ENCODE results near the gene LIPA. TPM values are rescaled to one million over a fixed set of nuclear protein-coding genes. Genes with fewer than 3 reads are reported as not detected.
"Not testable (repeated sequence)": the region's sequence is repeated elsewhere in the genome, so short reads cannot be mapped to it uniquely, and the experiment has no call there.

The LIPA gene
- total RNA-seq, 2 donors from 2014 or later = 52.4 to 71.1 TPM

DNA sequence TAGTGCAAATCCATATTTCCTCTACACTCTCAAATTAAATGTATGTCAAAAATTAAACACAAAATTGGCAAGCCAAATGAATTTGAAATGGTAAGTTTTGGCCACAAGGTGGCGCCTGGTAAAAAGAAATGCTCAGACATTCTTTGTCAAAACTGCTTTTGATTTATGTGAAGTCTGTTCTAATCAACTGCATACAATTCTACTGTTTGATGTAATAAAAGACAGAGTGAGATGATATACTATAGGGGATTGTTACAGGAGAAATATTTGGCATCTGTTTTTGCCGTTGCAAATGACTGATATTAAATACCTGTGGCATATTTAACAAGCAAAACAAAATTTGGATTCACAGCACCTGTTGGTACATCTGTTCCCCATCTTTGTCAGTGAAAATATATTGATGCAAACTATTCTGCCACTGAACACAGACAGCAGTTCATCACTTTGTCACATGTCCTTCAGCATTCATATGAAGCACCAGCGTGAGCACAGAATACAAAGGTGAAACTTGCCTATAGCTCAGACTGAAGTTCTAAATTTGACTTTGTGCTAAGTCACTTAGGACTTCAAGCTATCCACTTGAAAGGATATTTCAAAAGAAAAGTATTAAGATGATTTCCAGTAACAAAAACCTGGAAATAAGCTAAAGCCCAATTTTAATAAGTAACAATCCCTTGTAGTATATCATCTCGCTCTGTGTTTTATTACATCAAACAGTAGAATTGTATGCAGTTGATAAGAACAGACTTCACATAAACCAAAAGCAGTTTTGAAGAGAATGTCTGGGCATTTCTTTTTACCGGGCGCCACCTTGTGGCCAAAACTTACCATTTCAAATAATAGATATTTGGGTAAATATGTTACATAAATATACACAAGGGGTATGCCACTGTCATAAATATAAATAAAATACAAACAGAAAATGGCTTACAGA lies 34.3 kb downstream of the LIPA start:
- intact Hi-C loops (cut with DNase I) = loop anchor here (5.0 to 10.0 kb wide), 2 partner anchors 273 to 380 kb away; no protein-coding TSS in a partner anchor
- DNase-seq (ENCODE audit: low spot score) = no peak

DNA sequence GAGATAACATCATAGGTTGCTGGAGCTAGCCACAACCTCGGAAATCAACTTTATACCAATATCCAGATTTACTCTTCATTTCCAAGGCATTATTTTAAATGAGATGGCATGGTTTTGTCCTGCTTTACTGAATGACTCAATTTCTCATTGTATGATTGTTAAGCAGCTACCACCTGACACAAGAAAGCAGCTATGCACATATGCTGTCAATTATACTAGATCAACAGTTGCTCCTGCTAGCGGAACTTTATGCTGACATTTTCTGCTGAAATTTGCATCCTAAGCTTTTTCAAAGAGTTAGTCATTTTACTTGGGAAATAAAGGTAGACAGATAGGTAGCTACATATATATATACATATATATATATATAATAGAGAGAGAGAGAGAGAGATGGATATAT lies 35.5 kb downstream of the LIPA start:
- no peak for DNase-seq (ENCODE audit: low spot score)
- intact Hi-C loops (cut with DNase I) = loop anchor here (5.0 to 10.0 kb wide), 2 partner anchors 271 to 379 kb away; no protein-coding TSS in a partner anchor

DNA sequence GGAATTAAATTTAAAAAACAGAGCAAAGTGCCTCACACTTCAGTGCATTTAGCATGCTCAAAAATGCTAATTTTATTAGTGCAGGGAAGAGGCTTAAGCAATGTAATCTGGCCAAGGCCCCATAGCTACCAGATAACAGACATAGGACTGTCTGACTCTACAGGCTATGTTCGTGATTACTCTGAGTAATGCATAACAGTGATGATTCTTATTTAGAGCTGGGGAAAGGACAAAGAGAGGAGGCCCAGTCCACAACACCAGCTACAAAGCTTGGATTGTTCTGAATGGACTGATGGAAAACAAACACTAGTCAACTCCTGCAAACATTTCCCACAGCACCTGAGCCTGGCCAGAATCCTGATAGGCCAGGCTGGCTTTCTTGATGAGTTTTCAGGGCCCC lies 36.1 kb downstream of the LIPA start:
- intact Hi-C loops (cut with DNase I) = loop anchor here (5.0 to 10.0 kb wide), 2 partner anchors 271 to 378 kb away; no protein-coding TSS in a partner anchor
- no peak for DNase-seq (ENCODE audit: low spot score)

DNA sequence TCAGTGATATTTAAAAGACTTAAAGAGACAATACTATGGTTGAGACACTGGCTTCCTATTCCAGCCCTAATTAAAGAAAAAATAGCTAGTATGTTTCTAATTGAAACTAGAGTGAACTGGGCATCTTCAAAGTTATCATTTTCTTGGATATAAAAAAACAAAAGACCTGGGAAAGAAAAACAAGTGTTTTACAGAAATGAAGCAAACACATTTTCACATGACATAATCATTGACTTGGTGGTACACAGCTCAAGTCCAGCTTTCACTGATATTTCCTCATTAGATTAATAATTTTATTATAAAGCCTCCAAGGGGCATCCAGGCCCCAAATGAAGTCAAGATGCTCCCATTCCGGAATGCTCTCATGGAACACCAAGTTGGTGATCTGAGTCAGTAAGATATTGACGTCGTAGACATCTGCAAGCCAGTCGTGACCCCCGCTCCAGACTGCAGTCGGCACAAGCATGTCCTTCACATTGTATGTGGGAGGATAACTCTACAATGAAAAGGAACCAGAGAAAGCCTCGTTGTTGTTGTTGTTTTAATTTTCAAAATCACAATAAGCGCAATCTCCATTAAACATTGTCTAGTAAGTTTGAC lies 36.9 kb downstream of the LIPA start:
- intact Hi-C loops (cut with DNase I) = loop anchor here (5.0 to 10.0 kb wide), 3 partner anchors 187 to 377 kb away; no protein-coding TSS in a partner anchor
- no peak for DNase-seq (ENCODE audit: low spot score)

DNA sequence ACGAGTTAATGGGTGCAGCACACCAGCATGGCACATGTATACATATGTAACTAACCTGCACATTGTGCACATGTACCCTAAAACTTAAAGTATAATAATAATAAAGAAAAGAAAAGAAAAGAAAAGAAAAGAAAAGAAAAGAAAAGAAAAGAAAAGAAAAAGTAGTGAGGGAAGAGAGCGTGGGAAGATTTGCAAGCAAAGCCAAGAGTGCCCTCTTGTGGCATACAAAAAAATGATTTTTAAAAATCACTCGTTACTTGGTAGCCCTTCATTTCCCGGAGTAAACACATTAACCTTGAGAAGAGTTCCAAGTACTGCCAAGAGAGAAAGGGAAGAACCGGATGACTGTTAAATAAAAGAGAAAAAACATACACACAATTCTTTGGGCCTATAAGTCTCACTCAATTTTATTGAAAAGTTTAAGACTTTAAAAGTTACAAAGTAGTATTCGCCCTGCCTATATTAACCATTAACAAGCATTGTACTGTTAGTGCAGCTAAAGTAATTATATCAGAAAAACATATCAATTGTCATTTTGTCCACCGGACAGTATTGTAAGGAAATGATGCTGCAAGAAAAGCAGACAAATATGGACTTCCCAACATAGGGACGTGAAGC lies 38.3 kb downstream of the LIPA start:
- DNase-seq (ENCODE audit: low spot score) = no peak
- intact Hi-C loops (cut with DNase I) = loop anchor here (1.0 to 10.0 kb wide), 3 partner anchors 184 to 268 kb away; no protein-coding TSS in a partner anchor

DNA sequence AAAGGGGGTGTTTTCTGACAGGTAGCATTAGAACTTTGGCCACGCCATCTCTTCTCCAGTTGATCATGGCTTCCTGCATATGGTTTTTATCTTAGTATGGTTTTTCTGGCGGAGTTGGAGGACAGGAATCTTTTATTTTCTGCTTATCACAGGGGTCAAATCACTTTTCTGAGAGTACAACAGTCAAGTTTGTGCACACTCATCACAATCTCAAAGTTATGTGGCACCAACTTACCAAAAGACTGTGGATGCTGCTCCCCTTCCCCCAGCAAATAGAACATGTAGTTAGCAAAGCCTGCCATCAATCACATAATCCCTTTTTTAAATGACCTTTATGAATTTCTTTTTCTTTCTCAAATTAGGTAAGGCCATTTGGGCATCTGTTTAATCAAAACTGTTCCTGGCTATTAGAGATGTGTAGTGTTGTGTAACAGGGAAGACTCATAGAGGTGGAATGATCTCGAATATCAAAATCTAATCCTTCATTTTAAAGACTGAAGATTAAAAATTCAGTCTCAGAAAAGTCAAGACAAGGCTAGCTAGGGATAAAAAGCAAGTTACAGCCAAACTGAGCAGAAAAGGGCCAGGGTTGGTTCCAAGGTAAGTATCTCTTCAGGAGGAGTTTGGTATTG lies 40.7 kb downstream of the LIPA start:
- no peak for DNase-seq (ENCODE audit: low spot score)
- intact Hi-C loops (cut with DNase I) = loop anchor here in 1 of 2 donors (5.0 to 10.0 kb wide), 2 partner anchors 184 to 266 kb away; no protein-coding TSS in a partner anchor

DNA sequence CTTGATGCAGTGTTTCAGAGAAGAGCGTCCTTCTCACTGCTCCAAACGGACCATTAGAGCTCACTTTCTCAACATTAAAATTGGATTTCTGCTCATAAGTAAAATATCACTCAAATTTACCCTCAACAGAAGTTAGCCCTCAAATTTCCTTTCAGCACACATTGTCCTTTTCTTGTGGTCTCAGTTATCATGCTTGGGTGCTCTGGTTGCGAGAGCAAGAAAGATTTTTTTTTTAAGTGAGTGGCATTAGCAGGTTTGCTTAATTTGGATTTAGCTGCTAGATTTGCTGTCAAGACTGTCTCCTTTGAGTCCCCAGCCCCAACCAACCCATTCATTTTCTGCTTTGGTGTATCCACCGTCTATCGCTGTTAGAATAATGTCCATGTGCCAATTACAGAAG lies 41.9 kb downstream of the LIPA start:
- intact Hi-C loops (cut with DNase I) = loop anchor here in 1 of 2 donors (5.0 to 10.0 kb wide), 2 partner anchors 182 to 265 kb away; no protein-coding TSS in a partner anchor
- no peak for DNase-seq (ENCODE audit: low spot score)

DNA sequence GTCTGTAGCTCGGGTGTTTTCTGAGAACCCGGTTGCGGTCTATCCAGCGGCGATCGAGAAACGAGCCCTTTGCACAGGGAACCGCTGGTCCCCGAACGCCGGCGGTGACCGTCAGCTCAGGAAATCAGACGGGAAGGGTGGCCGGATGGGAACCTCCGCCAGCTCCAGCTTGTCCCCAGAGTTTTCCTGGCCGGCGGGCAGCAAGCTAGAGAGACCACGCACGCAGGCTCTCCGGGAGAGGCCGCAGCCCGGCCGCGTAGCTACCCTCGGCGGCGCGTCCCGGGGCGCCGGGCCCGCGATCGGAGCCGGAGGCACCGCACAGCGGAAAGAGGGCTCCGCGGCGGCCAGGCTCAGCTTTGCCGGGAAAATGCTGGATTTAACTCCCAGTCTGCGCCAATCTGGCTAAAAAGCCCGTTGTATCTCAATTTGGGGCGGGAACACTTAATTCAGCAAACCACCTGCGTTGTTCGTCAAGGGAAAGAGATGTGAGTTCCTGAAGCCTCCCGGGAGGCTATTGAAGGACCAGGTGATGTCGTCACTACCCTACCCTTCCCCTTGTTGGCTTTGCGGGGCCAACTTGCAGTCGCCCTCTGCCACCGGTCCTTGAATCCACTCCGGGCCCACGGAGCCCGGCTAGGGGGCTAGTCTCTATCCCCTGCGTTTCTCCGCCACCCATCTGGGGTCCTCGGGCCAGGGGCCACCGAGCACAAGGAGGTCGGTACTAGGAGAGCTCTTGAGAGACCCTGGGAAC lies 43.6 kb downstream of the LIPA start:
- intact Hi-C loops (cut with DNase I) = no loop called here

DNA sequence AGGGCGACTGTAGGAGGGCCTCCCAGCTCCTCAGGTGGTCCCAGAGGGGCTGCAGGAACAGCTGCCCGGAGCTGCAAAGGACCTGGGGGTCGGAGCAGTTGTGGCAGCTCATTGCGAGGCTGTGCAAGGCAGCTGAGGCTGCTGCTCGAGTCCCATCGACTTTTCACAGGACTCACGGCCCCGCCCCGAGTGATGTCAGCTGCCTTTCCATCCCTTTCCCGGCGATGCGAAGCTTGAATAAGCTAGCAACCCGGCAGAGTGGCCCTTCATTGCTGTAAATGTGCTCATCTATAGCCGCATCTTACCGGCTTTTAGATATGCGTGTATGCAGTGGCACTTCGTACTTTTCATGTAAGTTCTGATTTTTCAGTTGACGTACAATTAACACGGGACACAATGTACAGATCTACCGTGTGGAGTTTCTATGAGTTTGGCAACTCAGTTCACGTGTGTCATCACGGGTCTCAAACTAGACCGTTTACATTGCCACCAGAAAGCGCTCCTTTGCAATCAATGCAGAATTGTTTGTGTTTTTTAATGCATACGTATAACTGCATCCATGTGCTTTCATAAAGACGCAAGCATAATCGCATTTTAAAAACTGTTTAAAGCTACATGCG lies 44.3 kb downstream of the LIPA start, which contains the start of gene CH25H:
CH25H (minus strand) TSS at position 137 of the 620 bp plus-strand sequence; CDS start at position 112, 25 bp downstream.
- intact Hi-C loops (cut with DNase I) = no loop called here
- peak; percentile 94 for DNase-seq (ENCODE audit: low spot score)

More for the DNA sequence above, 43.6 kb downstream of the LIPA start:
- DNase-seq (ENCODE audit: low spot score) = peak; percentile 88

DNA sequence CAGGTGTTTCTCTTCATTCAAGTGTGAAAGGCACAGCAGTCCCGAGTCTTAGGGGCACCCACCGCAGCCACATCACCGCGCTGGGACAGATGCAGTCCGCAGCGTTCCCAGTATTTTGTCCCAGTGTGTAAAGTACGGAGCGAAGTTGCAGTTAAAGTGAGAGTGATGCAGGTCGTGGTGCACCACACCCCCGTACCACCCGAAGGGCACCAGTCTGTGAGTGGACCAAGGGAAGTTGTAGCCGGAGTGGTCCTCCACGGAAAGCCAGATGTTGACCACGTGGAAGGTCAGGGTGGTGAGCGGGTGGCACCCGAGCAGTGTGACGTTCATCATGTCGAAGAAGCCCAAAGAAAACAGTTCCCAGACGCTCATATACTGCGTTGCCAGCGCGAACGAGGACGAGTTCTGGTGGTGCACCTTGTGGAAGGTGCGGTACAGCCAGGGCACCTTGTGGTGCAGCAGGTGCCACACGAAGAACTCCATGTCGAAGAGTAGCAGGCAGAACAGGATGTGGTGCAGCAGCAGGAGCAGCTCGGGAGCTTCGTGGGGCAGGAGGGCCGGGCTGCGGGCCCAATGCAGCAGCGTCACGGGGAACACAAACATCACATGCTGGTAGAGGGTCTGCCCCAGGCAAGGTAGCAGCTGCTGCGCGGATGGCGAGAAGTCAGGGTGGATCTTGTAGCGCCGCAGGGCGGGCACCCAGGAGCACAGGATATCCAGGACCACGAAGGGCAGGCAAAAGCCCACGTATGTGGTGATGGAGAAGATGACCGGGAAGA lies 45.0 kb downstream of the LIPA start:
- intact Hi-C loops (cut with DNase I) = no loop called here
- no peak for DNase-seq (ENCODE audit: low spot score)

DNA sequence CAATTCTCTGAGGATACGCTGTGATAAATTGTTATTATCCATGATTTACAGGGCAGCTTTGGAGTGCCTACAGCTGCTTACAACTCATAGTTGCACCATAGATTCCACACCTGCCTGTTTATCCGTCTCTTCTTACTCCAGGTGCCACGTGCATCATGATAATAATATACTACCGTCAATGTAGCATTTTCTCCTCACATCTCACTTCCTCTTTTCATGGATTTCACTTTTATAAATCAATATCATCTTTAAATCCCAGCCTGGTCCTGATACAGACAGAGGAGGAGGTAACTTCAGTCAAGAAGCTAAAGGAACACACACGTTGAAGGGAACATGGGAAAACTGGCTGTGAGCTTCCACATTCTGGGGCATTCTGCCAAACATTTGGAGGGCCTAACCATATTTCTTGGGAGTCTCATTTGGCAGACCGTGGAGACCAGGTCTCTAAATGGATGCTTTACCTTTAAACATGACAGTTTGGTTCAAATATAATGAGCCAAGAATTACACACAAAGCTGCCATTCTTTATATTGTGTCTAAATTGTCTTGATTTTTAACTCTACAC lies 46.9 kb downstream of the LIPA start:
- intact Hi-C loops (cut with DNase I) = no loop called here
- DNase-seq (ENCODE audit: low spot score) = no peak

DNA sequence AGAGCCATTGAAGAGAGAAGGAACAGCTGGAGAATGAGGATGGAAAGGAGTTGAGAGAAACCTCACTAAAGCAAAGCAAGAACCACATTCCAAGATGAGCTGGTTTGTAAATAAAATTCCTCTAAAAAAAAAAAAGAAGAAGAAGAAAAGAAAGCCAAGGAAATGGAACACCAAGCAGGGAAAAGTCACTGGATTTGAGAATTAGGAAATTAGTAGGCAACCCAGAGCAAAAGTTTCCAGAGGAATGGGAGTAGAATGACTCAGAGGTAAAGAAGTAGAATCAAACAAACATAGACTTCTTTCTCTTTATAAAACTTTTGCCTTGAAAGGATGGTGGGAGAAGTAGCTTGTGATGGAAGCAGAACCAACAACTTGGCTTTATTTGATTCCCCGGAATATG lies 48.3 kb downstream of the LIPA start:
- no peak for DNase-seq (ENCODE audit: low spot score)
- intact Hi-C loops (cut with DNase I) = no loop called here

DNA sequence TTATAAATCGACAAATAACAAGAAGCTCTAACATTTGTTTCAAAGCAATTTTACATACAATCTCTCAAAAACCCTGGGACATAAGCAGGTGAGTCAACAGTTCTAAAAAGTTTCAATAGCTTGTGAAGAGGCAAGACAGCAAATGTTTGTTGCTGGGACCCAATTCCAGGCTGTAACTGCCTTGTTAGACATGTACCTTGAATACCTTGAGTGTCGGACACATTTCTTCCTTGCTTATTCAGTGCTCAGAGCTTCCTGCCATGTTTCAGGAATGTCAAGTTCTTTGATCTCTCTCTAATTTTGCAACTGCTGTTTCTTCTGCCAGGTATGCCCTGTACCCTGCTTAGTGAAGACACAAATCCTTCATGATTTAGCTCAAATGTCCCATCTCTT lies 49.5 kb downstream of the LIPA start:
- intact Hi-C loops (cut with DNase I) = no loop called here
- DNase-seq (ENCODE audit: low spot score) = no peak

DNA sequence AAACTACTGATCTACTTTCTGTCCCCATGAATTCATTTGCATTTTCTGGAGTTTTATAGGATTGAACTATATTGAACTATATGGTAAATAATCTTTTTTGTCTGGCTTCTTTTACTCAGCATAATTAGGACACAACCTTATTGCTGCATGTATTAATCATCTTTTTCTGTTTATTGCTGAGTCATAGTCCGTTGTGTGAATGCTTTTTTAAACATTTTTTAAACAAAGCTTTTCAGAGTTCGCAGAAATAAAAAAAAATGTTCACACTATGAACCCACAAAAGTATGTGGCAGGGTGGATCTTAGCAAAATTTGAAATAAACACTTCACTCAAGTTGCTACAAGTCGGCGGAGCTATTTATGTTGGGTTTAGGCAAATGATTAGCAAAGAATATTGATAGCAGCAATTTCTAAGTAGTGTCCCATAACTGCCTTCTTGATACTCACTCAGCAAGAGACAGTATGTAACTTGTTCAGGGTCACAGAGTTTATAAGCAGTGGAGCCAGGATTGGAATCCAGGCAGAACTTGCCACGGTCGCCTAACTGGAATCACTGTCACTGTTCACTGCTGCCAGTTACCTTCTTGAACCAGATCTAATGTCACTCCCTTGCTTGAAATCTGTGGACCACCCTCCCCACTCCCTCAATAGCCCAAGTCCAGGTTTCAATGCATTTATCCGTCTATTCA lies 50.1 kb downstream of the LIPA start:
- intact Hi-C loops (cut with DNase I) = no loop called here
- DNase-seq (ENCODE audit: low spot score) = no peak

DNA sequence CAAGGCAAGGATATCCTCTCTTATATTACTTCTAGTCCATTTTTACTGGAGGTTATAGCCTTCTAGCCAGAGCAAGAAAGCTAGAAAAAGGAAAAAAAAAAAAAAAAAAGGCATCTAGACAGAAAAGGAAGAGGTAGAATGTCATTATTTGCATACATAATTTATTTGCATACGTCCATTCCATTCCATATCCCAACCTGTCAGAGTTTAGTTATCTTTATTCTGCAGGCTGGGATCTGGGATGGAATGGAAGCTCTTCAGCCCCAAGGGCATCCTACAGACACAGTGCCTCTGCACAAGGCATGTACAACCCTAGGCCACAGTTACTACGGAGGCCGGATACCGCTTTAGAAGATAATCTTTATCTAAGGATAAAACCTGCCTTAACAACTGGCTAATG lies 54.1 kb downstream of the LIPA start:
- no peak for DNase-seq (ENCODE audit: low spot score)
- intact Hi-C loops (cut with DNase I) = no loop called here

DNA sequence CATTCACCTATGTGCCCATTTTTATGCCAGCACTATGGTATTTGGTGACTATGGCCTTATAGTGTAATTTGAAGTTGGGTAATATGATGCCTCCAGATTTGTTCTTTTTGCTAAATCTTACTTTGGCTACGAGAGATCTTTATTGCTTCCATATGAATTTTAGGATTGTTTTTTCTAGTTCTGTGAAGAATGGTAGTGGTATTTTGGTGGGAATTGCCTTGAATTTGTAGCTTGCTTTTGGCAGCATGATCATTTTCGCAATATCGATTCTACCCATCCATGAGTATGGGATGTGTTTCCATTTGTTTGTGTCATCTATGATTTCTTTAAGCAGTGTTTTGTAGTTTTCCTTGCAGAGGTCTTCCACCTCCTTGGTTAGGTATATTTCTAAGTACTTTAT lies 60.3 kb downstream of the LIPA start:
- DNase-seq (ENCODE audit: low spot score); intact Hi-C loops (cut with DNase I): not testable (repeated sequence)
